Fibroblast of the conjunctiva (primary cell): ENCODE results near the gene ZNF573.
A peak's percentile ranks its signal among the peaks of the same experiment; 100 is the strongest.

Experiments used
- DNase-seq: peaks from one replicate; pipeline ENCODE4 v3.0.0-alpha.2; 2010; ENCODE audit warnings: low read depth

Gene ZNF573

GRCh38 chr19:37695144-37695899 is 84.1 kb downstream of the ZNF573 start:
- DNase-seq = no peak

GRCh38 chr19:37692956-37693620 is 86.3 kb downstream of the ZNF573 start:
- no peak for DNase-seq

- peak; percentile 85 for DNase-seq
Observed at GRCh38 chr19:37691881-37692504, 87.4 kb downstream of the ZNF573 start.
